NCI-H446 treated with DMSO at 0.1 percent for 48 hours (cell line): ENCODE results near the gene PTGDS.

Source experiments
- DNase-seq: peaks from one replicate; lab custom pipeline; 2025; lab: John Stamatoyannopoulos, UW

Gene PTGDS

DNA sequence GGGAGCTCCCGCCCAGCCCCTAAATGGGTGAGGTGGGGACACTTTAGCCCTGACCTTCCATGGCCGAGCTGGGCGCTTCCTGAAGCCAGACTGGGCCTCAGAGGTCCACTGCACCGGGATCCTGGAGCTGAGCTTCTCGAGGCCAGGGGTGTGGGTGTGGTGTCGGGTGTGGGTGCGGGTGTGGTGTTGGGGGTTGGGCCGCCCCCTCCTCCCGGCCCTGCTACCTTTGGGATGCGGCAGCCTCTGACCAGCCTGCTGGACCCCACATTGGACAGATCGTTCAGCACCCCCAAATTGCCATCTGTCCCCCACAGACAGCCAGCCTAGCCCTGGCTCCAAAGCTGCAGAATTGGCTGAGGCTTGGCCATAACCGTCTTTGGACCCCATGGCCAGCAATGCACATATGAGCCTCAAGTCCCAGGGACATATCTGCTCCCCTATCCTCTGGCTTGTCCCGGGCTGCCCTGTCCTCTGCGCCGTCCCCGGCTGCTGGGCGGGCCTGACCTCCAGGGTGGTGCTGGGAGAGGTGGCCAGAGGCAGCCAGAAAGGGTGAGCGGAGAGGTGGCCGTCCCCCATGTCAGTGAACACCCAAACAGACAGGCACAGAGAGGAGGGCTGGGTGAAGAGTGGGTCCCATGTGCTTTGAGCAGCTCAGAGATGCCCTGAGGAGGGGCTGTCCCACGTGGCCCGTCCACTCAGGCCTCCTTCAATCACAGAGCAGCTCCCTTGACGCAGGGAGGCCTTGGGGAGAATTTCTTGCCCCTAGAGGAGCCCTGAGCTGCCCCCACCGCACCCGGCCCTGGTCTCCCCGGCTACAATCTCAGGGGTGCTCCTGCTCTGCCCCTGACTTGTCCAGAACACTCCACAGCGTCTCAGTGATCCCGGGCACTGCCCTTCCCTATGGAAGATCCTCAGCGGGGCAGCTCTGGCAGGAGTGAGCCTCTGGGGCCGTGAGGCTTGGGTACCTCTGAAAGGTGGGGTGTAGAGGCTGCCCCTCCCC, 3.4 kb upstream of the PTGDS start:
- DNase-seq: no peak

DNA sequence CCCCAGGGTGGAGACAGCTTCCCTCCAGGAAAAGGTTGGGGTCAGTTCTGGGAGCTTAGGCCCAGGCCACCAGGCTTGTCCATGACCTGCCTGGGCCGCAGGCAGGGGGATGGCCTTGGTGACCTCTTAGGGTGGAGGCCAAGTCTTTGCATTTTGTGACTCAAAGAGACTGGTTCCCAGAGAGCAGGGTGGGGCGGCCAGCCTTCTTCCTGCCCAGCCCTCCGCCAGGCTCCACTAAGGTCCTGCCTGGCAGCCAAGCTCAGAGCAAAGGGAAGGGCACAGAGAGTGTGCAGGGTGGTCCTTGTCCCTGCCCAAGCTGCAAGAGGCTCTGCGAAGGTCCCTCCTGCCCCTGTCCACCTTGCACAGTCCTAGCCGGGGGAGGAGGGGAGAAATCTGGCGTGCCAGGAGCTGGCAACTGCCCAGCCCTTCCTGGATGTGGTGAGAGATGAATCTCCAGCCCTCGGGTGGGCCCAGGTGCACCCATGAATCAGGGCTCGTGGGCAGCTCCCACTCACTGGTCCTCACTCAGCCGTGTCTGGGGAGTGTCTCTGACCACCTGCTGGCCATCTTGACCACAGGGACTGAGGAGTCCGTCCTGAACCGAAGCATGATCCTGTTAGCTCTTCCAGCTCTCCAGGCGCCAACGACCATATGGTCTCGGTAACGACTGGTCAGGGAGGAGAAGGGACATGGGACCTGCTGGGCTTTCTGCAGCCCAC, 2.3 kb upstream of the PTGDS start:
- DNase-seq: no peak

DNA sequence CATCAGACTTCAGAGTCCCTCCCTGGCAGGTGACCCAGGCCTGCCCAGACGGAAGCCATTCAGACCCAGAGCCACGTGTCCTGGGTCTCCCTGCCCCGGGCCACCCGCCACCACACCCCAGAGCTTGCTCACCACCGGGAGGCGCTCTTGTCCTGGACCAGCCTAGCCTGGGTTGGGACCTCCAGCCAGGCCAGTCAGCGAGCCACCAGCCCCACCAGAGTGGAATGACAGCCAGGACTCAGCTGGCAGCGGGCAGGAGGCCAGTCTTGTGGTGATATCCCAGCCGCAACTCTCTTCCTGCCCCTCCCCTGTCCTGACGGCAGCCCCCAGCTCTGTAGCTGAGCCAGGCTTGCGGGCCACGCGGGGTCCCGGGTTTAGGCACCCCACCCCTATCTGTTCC, 1.7 kb upstream of the PTGDS start:
- DNase-seq: no peak

DNA sequence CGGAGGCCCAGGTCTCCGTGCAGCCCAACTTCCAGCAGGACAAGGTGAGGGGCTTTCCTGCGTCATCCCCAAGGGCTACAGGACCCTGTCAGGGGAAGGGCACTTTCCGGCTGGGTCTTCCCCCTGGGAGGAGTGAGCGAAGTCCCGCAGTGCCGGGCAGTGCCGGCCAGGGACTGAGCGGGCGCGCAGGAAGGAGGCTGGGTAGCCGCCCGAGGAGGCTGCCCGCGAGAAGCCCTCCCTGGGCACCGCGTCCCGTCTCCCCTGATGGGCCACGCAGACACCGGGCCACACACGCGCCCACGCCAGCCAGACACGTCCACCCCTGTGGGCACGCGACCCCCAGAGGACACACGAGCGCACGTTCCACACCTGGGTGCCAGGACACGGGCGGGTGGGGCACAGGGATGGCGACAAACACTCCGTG, 357 bp downstream of the PTGDS start:
- no peak for DNase-seq

DNA sequence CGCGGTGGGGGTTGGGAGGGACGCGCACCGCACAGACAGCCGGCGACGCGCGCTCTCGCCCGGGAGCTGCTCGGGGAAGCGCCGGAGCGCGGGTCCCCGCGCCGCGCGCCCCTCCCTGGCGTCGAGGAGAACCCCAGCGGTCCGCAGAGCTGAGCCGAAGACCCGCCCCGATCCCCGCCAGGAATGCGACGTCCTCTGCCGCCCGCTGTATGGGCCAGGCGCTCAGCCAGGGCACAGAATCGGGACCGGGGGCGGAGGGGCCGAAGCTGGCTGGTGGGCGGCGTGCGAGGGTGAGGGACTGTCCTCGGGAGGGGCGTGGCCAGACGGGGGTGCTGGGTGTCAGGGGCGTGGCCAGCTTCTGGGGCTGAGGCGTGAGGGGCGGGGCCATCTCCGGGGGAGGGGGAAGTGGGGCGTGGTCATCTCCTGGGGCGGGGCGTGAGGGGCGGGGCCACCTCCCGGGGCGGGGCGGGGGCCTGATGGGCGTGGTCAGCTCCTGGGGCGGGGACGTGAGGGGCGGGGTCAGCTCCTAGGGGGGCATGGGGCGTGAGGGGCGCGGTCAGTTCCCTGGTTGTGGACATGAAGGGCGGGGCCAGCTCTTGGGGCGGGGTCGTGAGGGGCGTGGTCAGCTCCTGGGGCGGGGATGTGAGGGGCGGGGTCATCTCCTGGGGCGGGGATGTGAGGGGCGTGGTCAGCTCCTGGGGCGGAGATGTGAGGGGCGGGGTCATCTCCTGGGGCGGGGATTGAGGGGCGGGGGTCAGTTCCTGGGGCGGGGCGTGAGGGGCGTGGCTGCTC, 965 bp downstream of the PTGDS start:
- DNase-seq: no peak

- no peak for DNase-seq
These were observed 1.7 kb downstream of the PTGDS start for GRCh38 chr9:136978865-136979544.

- no peak for DNase-seq
These were observed 2.7 kb downstream of the PTGDS start for GRCh38 chr9:136979769-136980587.

DNA sequence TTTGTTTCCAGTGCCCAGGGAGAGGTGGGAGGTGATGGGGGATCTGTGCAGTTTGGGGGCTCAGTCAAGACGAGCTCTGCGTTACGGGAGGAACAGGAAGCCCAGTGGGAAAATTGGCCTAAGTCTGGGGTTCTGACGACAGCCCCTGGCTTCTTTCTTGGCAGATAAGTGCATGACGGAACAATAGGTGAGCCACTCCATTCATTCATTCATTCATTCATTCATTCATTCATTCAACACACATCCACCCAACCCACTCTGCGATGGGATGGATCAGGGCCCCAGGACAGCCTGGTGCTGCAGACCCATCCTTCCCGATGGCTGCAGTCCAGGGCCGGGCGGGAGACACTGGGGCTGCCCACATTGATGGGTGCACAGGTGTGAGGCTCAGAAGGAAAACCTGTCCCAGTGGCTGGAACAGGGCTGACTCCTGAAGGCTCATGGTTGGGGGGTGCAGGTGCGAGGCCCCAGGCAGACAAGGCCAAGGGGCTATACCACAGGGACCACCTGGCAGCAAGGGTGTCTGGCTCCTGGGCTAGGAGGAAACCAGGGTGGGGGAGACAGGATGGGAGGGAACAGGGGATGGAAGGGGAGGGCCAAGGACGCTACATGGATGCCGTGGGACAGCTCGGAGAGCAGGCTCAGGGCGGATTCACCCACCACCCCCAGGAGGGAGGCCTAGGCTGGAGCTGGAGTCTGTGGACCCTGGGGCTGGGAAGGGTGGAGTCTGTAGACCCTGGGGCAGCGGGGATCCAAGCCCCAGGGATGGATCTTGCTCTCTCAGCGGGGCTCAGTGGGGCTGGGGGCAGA, 3.6 kb downstream of the PTGDS start:
- DNase-seq: no peak

- DNase-seq: no peak
These were observed 4.4 kb downstream of the PTGDS start for GRCh38 chr9:136981588-136982231.

DNA sequence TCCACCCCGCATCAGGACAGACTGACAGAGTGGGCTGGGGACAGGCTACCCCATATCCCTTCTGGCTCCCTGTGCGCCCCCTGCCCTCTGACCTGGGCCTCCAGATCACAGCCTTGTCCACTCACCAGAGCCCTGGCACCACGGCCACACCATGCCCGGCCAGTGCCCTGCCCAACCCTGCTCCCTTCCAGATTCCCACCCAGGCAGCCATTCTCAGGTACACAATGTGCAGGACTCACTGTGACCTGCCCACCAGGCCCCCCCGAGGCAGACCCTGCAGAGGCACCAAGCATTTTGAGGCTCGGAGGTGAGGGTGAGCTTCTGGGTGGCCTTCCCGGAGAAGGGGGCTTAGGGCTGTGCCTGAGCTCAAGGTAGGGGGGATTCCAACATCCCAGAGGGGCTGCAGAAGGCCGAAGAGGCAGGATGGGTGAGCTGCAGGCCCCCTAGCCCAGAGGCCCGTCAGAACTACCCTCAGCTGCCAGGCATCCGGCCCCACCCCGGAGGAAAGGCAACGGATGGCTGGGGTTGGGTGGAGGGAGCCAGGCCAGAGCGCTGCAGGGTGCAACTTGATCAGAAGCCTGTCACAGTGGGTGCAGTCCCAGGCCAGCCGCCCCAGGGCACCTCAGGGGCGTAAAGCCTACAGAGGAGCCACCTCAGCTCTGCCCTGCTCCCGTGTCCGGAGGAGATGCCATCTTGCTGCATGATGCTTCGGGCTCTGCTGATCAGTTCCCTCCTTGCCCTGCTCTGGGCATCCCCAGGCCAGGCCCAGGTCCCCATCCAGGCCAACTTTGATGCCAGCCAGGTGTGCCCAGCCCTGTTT, 5.1 kb downstream of the PTGDS start, which contains the start of gene LCNL1:
Gene LCNL1, plus strand, starts transcription at position 762 of the 820 bp plus-strand sequence. CDS start 594 bp downstream, outside the sequence.
- no peak for DNase-seq

GRCh38 chr9:136983167-136983566, 5.9 kb downstream of the PTGDS start:
- DNase-seq: no peak

DNA sequence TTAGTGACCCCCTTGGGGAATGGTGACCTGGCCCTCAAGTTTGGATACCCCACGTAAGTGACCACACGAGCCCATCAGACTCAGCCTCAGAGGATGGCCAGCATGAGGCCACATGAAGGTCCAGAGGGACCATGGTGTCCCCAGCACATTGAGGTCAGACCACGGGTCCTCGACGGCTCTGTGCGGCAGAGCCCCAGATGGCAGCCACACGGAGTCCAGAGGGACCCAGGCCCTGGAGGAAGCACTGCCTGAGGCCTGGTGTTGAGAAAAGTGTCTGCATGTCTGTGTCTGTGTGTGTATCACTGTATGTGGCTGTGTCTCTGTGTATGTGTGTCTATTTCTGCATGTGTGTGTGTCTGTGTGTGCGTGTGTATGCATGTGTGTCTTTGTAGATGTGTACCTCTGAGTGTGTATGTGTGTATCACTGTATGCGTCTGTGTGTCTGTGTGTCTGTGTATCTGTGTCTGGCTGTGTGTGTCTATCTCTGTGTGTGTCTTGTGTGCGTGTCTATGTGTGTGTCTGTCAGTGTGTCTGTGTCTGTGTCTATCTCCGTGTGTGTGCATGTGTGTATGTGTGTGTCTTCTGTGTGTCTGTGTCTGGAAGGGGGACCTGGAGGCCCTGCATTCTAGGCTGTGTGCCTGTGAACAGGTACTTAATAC, 6.5 kb downstream of the PTGDS start:
- no peak for DNase-seq

- no peak for DNase-seq
These were observed 7.2 kb downstream of the PTGDS start for GRCh38 chr9:136984464-136985026.

- no peak for DNase-seq
These were observed 7.8 kb downstream of the PTGDS start for GRCh38 chr9:136985027-136985602.

- DNase-seq: no peak
These were observed 8.5 kb downstream of the PTGDS start for GRCh38 chr9:136985853-136986252.

DNA sequence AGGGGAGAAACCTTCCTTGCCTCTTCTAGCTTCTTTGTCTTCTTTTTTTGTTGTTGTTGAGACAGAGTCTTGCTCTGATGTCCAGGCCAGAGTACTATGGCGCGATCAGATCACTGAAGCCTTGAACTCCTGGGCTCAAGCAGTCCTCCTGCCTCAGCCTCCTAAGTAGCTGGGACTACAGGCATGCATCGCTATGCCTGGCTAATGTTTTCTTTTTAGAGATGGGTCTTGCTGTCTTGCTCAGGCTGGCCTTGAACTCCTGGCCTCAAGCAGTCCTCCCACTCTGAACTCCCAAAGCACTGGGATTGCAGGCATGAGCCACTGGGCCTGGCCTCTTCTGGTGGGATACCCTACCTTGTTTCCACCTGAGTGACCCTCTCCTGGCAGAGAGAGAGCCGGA, 11.6 kb downstream of the PTGDS start:
- DNase-seq: no peak

GRCh38 chr9:136990242-136990911, 13.1 kb downstream of the PTGDS start:
- DNase-seq: no peak
